ENCODE results near the gene C1orf35.

The C1orf35 gene

DNA sequence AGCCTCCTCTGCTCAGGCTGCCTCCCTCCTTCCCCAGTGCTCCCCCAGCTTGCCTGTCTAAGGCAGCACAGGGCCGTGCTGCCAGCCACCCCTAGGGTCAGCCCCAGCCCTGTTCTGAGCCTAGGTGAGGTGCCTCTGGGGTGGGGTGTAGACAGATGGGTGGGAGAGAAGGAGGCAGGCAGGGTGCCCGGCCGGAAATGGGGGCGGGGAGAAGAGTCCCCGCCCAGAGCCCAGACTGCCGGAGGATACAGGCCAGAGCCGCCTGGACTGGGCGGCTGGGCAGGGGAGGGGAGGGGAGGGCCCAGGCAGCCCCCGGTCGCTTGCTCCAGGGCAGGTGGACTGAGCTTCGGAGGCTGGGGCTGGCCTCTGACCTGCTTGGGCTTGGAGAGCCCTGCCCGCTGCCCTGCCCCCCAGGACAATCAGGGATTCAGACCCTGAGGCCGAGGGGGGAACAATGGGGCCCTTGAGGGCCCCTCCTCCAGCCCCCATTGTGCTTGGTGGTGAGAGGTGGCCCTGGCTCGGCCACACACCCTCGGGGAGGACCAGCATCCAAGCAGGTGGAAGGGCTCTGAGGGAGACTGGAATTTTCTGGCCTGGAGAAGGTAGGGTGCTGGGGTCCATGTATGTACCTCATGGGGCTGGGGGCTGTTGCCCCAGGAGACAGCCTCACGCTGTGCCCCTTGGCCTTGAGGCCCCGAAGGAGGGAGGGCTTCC, 46.4 kb upstream of the C1orf35 start, which contains the start of gene GJC2:
Gene GJC2 (plus strand): TSS at position 525 of the 714 bp plus-strand sequence. CDS start 7,829 bp downstream, outside the sequence.
- in situ Hi-C loops (cut with HindIII; ENCODE audit: low sequenced_read_pairs), result no loop called here
- TF ChIP-seq, protein P1, sequence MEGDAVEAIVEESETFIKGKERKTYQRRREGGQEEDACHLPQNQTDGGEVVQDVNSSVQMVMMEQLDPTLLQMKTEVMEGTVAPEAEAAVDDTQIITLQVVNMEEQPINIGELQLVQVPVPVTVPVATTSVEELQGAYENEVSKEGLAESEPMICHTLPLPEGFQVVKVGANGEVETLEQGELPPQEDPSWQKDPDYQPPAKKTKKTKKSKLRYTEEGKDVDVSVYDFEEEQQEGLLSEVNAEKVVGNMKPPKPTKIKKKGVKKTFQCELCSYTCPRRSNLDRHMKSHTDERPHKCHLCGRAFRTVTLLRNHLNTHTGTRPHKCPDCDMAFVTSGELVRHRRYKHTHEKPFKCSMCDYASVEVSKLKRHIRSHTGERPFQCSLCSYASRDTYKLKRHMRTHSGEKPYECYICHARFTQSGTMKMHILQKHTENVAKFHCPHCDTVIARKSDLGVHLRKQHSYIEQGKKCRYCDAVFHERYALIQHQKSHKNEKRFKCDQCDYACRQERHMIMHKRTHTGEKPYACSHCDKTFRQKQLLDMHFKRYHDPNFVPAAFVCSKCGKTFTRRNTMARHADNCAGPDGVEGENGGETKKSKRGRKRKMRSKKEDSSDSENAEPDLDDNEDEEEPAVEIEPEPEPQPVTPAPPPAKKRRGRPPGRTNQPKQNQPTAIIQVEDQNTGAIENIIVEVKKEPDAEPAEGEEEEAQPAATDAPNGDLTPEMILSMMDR (IDR thresholded peaks at IDR 0.05; ENCODE audit: low read depth, low read length, missing control alignments), result no peak
- no peak within 1 kb of the TSS for H3K4me3 ChIP-seq (ENCODE audit: low read depth, low read length)
- no peak for DNase-seq (ENCODE audit: low read depth)

DNA sequence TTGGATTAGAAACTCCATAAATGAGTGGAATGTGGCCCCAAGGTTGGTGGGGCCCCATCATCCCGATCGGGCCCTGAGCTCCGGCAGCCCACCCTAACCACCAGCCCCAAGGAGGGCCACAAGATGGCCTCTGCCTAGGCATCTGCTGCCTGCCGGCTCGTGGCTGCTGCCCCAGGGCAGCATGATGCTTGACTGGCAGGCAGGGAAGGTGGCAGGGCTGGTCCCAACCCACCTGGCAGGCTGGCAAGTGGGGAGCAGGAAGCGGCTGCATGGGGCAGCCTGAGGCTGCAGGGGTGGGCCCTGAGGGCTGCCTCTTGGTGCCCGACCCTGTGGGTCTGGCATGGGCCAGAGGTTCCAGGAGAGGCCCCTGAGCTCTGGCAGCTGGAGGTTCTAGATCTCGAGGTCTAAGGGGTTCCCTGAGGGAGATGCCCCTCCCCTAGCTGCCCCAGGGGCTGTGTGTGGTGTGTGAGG, 45.8 kb upstream of the C1orf35 start:
- H3K4me3 ChIP-seq (ENCODE audit: low read depth, low read length), result no peak overlapping the region
- TF ChIP-seq, protein P1 (IDR thresholded peaks at IDR 0.05; ENCODE audit: low read depth, low read length, missing control alignments), result no peak
- in situ Hi-C loops (cut with HindIII; ENCODE audit: low sequenced_read_pairs), result no loop called here
- DNase-seq (ENCODE audit: low read depth), result no peak

DNA sequence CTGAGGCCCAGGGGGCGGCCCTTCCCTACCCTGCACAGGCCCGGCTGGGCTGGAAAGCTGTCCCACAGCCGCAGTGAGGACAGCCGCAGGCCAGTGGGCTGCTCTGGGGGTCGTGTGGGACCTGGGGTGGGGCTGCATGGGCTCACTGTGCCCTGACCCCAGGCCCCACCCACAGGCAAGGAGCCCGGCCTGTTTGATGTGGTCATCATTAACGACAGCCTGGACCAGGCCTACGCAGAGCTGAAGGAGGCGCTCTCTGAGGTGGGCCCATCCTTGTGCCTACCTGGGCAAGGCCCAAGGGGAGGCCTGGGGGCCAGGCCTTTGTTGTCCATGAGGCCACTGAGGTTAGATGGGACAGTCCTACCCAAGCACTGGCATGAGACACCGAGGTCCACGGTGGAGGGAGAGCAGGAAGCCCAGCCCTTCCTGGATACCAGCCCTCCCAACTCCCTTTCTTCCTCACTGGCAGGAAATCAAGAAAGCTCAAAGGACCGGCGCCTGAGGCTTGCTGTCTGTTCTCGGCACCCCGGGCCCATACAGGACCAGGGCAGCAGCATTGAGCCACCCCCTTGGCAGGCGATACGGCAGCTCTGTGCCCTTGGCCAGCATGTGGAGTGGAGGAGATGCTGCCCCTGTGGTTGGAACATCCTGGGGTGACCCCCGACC, 45.2 kb upstream of the C1orf35 start:
- in situ Hi-C loops (cut with HindIII; ENCODE audit: low sequenced_read_pairs), result no loop called here
- no peak for DNase-seq (ENCODE audit: low read depth)
- no peak overlapping the region for H3K4me3 ChIP-seq (ENCODE audit: low read depth, low read length)
- TF ChIP-seq, protein P1 (IDR thresholded peaks at IDR 0.05; ENCODE audit: low read depth, low read length, missing control alignments), result no peak

DNA sequence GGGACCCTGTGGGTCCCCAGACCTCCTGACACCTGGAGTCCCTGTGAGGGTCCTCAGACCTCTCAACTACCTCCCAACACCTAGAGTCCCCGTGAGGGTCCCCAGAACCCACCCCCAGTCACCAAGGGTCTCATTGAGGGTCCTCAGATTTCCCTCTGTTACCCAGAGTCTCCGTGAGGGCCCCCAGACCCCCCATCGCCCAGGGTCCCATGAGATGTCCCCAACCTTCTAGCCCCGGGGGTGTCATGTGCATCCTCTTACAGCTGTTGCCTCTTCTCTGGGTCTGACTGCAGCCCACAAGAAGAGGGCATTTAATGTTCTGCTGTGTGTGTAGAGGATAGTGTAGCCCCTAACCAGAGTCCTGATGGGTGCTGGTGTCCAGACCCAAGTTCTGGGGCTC, 44.6 kb upstream of the C1orf35 start:
- in situ Hi-C loops (cut with HindIII; ENCODE audit: low sequenced_read_pairs), result no loop called here
- TF ChIP-seq, protein P1 (IDR thresholded peaks at IDR 0.05; ENCODE audit: low read depth, low read length, missing control alignments), result no peak

DNA sequence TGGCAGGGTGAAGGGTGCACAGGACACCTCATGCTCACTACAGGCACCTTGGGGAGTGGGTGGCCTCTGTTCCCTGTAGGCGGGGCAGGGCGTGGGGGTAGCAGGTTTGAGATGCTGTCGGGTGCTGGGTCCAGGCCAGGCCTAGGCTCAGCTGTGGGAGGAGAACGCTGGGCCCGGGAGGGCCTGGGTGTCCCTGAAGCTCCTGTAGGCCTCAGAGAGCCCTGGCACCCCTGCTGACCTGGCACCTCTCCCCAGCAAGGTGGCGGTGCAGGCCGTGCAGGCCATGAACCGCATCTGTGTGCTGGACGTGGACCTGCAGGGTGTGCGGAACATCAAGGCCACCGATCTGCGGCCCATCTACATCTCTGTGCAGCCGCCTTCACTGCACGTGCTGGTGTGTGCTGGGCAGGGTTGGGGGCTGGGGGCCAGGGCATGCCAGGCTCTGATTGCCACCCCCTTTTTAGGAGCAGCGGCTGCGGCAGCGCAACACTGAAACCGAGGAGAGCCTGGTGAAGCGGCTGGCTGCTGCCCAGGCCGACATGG, 44.1 kb upstream of the C1orf35 start:
- no peak overlapping the region for H3K4me3 ChIP-seq (ENCODE audit: low read depth, low read length)
- TF ChIP-seq, protein P1 (IDR thresholded peaks at IDR 0.05; ENCODE audit: low read depth, low read length, missing control alignments), result no peak
- in situ Hi-C loops (cut with HindIII; ENCODE audit: low sequenced_read_pairs), result no loop called here
- DNase-seq (ENCODE audit: low read depth), result no peak

More for the DNA sequence above, 44.6 kb upstream of the C1orf35 start:
- no peak overlapping the region for H3K4me3 ChIP-seq (ENCODE audit: low read depth, low read length)
- no peak for DNase-seq (ENCODE audit: low read depth)

DNA sequence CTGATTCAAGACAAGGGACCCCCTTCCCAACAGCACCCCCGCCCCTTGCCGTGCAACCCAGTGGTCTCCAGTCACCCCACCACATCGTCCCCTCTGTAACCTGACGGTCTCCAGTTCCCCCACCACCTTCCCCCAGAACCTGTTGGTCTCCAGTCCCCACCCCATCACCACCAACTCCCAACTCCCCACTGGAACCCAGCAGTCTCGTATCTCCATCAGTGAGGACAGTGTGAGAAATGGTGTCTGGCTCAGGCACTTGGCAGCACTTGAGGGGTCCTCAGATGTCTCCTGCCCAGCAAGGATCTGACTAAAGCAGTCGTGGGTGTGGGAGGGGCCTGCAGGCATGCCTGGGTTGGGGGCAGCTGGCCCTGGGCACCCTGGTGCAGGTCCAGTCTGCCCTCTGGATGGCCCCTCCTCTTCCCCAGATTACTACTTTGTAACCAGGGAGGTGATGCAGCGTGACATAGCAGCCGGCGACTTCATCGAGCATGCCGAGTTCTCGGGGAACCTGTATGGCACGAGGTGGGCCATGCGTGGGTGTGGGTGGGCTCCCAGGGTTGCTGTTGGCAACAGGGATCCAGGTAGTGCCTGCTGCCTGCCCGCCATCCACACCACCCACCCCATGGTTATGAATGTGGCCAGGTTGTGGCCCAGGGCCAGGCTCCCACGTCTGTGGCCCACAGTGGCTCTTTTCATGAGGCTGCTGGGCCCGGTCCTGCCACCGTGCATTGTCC, 43.5 kb upstream of the C1orf35 start:
- TF ChIP-seq, protein P1 (IDR thresholded peaks at IDR 0.05; ENCODE audit: low read depth, low read length, missing control alignments), result no peak
- no peak overlapping the region for H3K4me3 ChIP-seq (ENCODE audit: low read depth, low read length)
- in situ Hi-C loops (cut with HindIII; ENCODE audit: low sequenced_read_pairs), result no loop called here
- no peak for DNase-seq (ENCODE audit: low read depth)

Data from astrocyte of the cerebellum (primary cell).